ENCODE results near the gene RAB7B. TPM values are rescaled to one million over a fixed set of nuclear protein-coding genes. Genes with fewer than 3 reads are reported as not detected.

RAB7B gene
- total and polyA plus RNA-seq, 9 of the 15 experiments (the other 6 are each of a cell fraction or from before 2014, with no cell fraction given): 0.03 to 0.29 (median 0.07) TPM; not detected in 4

- POLR2A ChIA-PET: interaction anchor here (0.6 kb wide), 1 partner anchor 175 kb away, joined by 3 read pairs; no protein-coding TSS in a partner anchor
- Histone ChIP-seq H3K9ac (ENCODE audit: insufficient read depth in 1 of 2, low read depth in 2 of 2, low read length in 2 of 2) (no peak overlapping the region), H3K27ac (ENCODE audit: extremely low read depth, low read depth, low read length) (no peak overlapping the region), H3K27me3 (ENCODE audit: control insufficient read depth in 2 of 2, insufficient read depth in 2 of 2, low read length in 2 of 2) (peaks cover 46 to 87% of the 10 kb centered on the region in 2 experiments), H3K36me3 (ENCODE audit: control insufficient read depth, insufficient read depth, low read length) (no peaks in the 10 kb centered on the region), H3K4me1 (replicated peaks in 1 of 2; ENCODE audit: control insufficient read depth in 2 of 2, insufficient read depth in 2 of 2, low read length in 2 of 2) (peaks cover 4 to 17% of the 10 kb centered on the region in 2 experiments; a peak in 3 of 5 replicates), H2AFZ (ENCODE audit: low read depth, low read length) (no peak overlapping the region), H3K4me3 (no peak overlapping the region), H3K4me2 (ENCODE audit: insufficient read depth, low read length) (peak overlapping the region; percentile 17; the same call in 1 of the 2 replicates), H3K9me1 (ENCODE audit: control insufficient read depth, insufficient read depth, low read length) (peaks cover 5% of the 10 kb centered on the region), H3K9me3 (replicated peaks; ENCODE audit: control insufficient read depth, insufficient read depth, low read depth, low read length) (no peaks in the 10 kb centered on the region), H3K79me2 (ENCODE audit: control insufficient read depth, insufficient read depth, low read length) (no peaks in the 10 kb centered on the region), H4K20me1 (replicated peaks; ENCODE audit: control insufficient read depth, insufficient read depth, low read length) (peaks cover 5% of the 10 kb centered on the region; the same call in 1 of the 2 replicates)
- ATAC-seq (peak; percentile 51), DNase-seq (ENCODE audit: extremely low read depth in 1 of 4, low spot score in 3 of 4) (peak in 1 of 4 experiments; percentile 34), FAIRE-seq (peak; percentile 79)
- TF ChIP-seq CREBBP (IDR thresholded peaks at IDR 0.05; ENCODE audit: low read depth, low read length): no peak
- peak; percentile 11 for TF ChIP-seq RBM25 (IDR thresholded peaks at IDR 0.05; ENCODE audit: low read depth, low read length, severe bottlenecking)
- TF ChIP-seq ZFP36 (IDR thresholded peaks at IDR 0.05; ENCODE audit: low read depth, low read length, partially characterized antibody): peak; percentile 98
- peak; percentile 41; the same call in 1 of the 2 replicates for TF ChIP-seq TAL1 (IDR thresholded peaks at IDR 0.05)
- no peak for TF ChIP-seq PBX2 (CRISPR knock-in tag; IDR thresholded peaks at IDR 0.05; ENCODE audit: low read depth)
- TF ChIP-seq PBX2 (tag; conservative IDR thresholded peaks at IDR 0.05; ENCODE audit: low read depth): no peak
- no peak for TF ChIP-seq BRD4 (IDR thresholded peaks at IDR 0.05)
- peak; percentile 82 for TF ChIP-seq ZNF436 (CRISPR knock-in tag; IDR thresholded peaks at IDR 0.05)
- no peak for TF ChIP-seq JUND (IDR thresholded peaks at IDR 0.05; ENCODE audit: borderline replicate concordance, low read depth, low read length)
- peak; percentile 63; the same call in 1 of the 3 replicates for TF ChIP-seq JUND (tag; IDR thresholded peaks at IDR 0.05; ENCODE audit: borderline replicate concordance, low read depth, low read length)
- peak; percentile 23; the same call in 1 of the 2 replicates for TF ChIP-seq ARID1B (IDR thresholded peaks at IDR 0.05)
- TF ChIP-seq NR2F6 (CRISPR knock-in tag; IDR thresholded peaks at IDR 0.05): no peak
- TF ChIP-seq CBFA2T3 (IDR thresholded peaks at IDR 0.05): peak; percentile 66
- peak; percentile 89 for TF ChIP-seq ZNF24 (IDR thresholded peaks at IDR 0.05)
- no peak for TF ChIP-seq KDM4B (IDR thresholded peaks at IDR 0.05; ENCODE audit: borderline replicate concordance in 2 of 2, low read depth in 1 of 2)
- TF ChIP-seq CEBPG (CRISPR knock-in tag; IDR thresholded peaks at IDR 0.05): no peak
- peak; percentile 29 to 55; a peak in 2 of 4 replicates for TF ChIP-seq CEBPG (tag; conservative IDR thresholded peaks at IDR 0.05 in 1 of 2, IDR thresholded peaks at IDR 0.05 in 1 of 2)
- TF ChIP-seq FOSL1 (tag; conservative IDR thresholded peaks at IDR 0.05): peak; percentile 26; the same call in 1 of the 2 replicates
- TF ChIP-seq CEBPB (tag; IDR thresholded peaks at IDR 0.05): peak; percentile 62
- WGBS (ENCODE audit: insufficient coverage, low coverage, missing lambda C conversion rate): 1% methylated on average over 4 of the region's 4 CpGs
- intact Hi-C loops (cut with micrococcal nuclease) (no loop called here), in situ Hi-C loops (cut with MboI) (no loop called here)
- no TSS peak for BruUV-seq (replicated peaks)
- CTCF ChIA-PET (ENCODE audit: low intra/inter-chr PET ratio): interaction anchor here (0.6 kb wide), 1 partner anchor 269 kb away, joined by 4 read pairs; no protein-coding TSS in a partner anchor
Observed at GRCh38 chr1:205930799-205931281, 72.4 kb downstream of the RAB7B start.
